ENCODE results near the gene GSTM1.

GSTM1 gene

GRCh38 chr1:109721042-109721441, 33.4 kb downstream of the GSTM1 start:
- DNase-seq (ENCODE audit: low read depth) = peak; percentile 7
- TF ChIP-seq CTCF (IDR thresholded peaks at IDR 0.05; ENCODE audit: low read depth, low read length) = no peak
- no peak for TF ChIP-seq MYC (IDR thresholded peaks at IDR 0.05; ENCODE audit: low read depth, low read length)
- no peak for TF ChIP-seq POLR2A (IDR thresholded peaks at IDR 0.05; ENCODE audit: extremely low read depth, insufficient read length)
- no peak for TF ChIP-seq MAX (IDR thresholded peaks at IDR 0.05; ENCODE audit: low read depth, low read length)
- no peak overlapping the region for H3K4me3 ChIP-seq (ENCODE audit: low read depth, low read length)

GRCh38 chr1:109721971-109722370, 34.4 kb downstream of the GSTM1 start:
- no peak overlapping the region for H3K4me3 ChIP-seq (ENCODE audit: low read depth, low read length)
- TF ChIP-seq POLR2A (IDR thresholded peaks at IDR 0.05; ENCODE audit: extremely low read depth, insufficient read length) = no peak
- TF ChIP-seq MYC (IDR thresholded peaks at IDR 0.05; ENCODE audit: low read depth, low read length) = no peak
- no peak for TF ChIP-seq CTCF (IDR thresholded peaks at IDR 0.05; ENCODE audit: low read depth, low read length)
- TF ChIP-seq MAX (IDR thresholded peaks at IDR 0.05; ENCODE audit: low read depth, low read length) = no peak
- no peak for DNase-seq (ENCODE audit: low read depth)

GRCh38 chr1:109722908-109723691, 35.5 kb downstream of the GSTM1 start:
- TF ChIP-seq MYC (IDR thresholded peaks at IDR 0.05; ENCODE audit: low read depth, low read length) (no peak), POLR2A (IDR thresholded peaks at IDR 0.05; ENCODE audit: extremely low read depth, insufficient read length) (no peak)
- H3K4me3 ChIP-seq (ENCODE audit: low read depth, low read length) = no peak overlapping the region
- no peak for DNase-seq (ENCODE audit: low read depth)

GRCh38 chr1:109724933-109725332, 37.3 kb downstream of the GSTM1 start:
- TF ChIP-seq MYC (IDR thresholded peaks at IDR 0.05; ENCODE audit: low read depth, low read length) = no peak
- TF ChIP-seq POLR2A (IDR thresholded peaks at IDR 0.05; ENCODE audit: extremely low read depth, insufficient read length) = no peak
- TF ChIP-seq CTCF (IDR thresholded peaks at IDR 0.05; ENCODE audit: low read depth, low read length) = no peak
- TF ChIP-seq MAX (IDR thresholded peaks at IDR 0.05; ENCODE audit: low read depth, low read length) = no peak
- no peak for DNase-seq (ENCODE audit: low read depth)
- H3K4me3 ChIP-seq (ENCODE audit: low read depth, low read length) = no peak overlapping the region

- no peak for TF ChIP-seq MAX (IDR thresholded peaks at IDR 0.05; ENCODE audit: low read depth, low read length)
- no peak for TF ChIP-seq CTCF (IDR thresholded peaks at IDR 0.05; ENCODE audit: low read depth, low read length)
- no peak for DNase-seq (ENCODE audit: low read depth)
- no peak overlapping the region for H3K4me3 ChIP-seq (ENCODE audit: low read depth, low read length)
Observed at GRCh38 chr1:109725510-109725909, 37.9 kb downstream of the GSTM1 start.

- DNase-seq (ENCODE audit: low read depth) = no peak
- no peak overlapping the region for H3K4me3 ChIP-seq (ENCODE audit: low read depth, low read length)
- TF ChIP-seq CTCF (IDR thresholded peaks at IDR 0.05; ENCODE audit: low read depth, low read length) (no peak), MAX (IDR thresholded peaks at IDR 0.05; ENCODE audit: low read depth, low read length) (no peak), POLR2A (IDR thresholded peaks at IDR 0.05; ENCODE audit: extremely low read depth, insufficient read length) (no peak), MYC (IDR thresholded peaks at IDR 0.05; ENCODE audit: low read depth, low read length) (no peak)
Observed at GRCh38 chr1:109726007-109726406, 38.4 kb downstream of the GSTM1 start.

Measured in NB4 (cell line).